ENCODE data around the gene JSRP1. TPM values are rescaled to one million over a fixed set of nuclear protein-coding genes. Genes with fewer than 3 reads are reported as not detected.

JSRP1 gene, protein sequence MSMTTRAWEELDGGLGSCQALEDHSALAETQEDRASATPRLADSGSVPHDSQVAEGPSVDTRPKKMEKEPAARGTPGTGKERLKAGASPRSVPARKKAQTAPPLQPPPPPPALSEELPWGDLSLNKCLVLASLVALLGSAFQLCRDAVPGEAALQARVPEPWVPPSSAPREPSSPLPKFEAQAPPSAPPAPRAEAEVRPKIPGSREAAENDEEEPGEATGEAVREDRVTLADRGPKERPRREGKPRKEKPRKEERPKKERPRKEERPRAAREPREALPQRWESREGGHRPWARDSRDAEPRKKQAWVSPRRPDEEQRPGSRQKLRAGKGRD
- under 1 TPM; 0.39 to 0.75 TPM for total RNA-seq

DNA sequence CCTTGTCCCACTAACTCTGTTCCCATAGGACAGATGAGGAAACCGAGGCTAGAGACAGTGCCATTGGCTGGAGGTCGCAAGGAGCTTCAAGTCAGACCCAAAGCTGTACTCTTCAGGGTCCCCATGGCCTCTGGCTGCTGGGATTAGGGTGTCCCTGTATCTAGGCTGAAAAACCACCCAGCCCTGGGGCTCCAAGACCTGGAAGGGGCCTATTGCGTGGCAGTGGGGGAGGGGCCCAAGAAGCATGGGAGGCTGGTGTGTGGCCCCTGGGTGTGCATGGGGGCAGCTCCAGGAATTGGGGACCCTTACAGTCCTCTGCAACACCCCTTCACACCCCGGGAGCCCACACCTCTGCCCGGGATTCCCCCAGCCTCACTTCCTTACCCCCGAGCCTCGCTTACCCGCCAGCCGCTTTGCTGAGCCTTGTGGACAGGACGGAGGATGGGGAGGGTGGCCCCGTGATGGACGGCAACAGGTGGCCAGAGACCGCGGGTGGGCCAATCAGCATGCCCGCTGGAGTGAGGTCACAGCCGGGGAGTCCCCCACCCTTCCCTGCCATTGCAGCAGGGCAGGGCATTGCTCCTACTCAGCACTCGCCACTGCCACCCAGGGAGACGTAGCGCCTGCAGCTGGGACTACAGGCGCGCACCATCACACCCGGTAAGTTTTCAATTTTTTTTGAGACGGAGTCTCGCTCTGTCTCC is at the start of gene JSRP1:
Gene JSRP1, minus strand, starts transcription at position 436 of the 704 bp plus-strand sequence. CDS start 1,103 bp downstream, outside the sequence.
- intact Hi-C loops (cut with DNase I, micrococcal nuclease) = no loop called here
- H3K4me1 Mint-ChIP-seq = peaks cover 39% of the 10 kb centered on the region
- ATAC-seq = no peak
- H3K4me3 Mint-ChIP-seq = no peak within 1 kb of the TSS
- no peaks in the 10 kb centered on the region for H3K36me3 Mint-ChIP-seq (ENCODE audit: low read depth)
- CTCF ChIA-PET = interaction anchor here (0.5 kb wide), 1 partner anchor 61 kb away, joined by 3 read pairs; no protein-coding TSS in a partner anchor
- POLR2A ChIA-PET = no interaction called here
- no peak within 1 kb of the TSS for H3K27ac Mint-ChIP-seq
- H3K9me3 Mint-ChIP-seq (ENCODE audit: low read depth) = no peaks in the 10 kb centered on the region
- DNase-seq = peak; percentile 45
- peaks cover 2% of the 10 kb centered on the region for H3K27me3 Mint-ChIP-seq

DNA sequence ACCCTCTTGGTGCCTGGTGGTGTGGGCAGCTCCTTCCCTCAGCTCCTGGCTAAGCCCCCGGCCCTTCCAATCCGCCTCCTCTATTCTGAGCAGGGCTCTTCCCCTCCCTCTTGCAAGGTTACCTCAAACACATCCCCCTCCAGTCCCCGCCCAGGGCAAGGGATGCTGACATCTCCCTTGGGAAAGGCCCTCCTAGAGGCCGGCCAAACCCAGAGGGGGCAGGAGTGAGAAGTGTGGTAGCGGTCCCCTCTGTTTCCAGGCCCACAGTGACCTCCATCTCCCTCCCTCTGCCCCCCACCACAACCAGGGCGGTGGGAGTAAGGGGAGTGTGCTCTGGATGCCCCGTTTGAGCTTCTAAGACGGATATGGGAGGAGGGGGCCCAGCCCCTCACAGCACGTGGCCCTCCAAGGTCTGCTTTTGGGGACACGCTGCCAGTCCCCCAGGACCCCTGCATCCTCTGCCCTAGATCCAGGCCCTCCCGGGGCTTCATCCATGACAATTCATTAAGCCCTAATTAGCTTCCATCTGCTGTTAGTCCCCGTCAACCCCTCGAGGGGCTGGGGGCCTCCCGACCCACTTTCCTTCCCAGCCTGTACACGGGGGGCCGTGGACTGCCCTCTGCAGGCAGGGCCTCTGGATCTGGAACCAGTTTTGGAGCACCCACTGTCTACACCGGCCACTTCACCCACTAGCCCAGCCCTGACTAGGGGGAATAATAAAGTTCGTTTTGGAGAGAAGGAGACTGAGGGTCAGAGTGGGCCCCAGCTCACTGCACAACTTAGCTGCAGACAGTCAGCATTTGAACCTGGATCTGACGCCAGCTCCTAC is 49.4 kb upstream of the JSRP1 start:
- H3K9me3 Mint-ChIP-seq (ENCODE audit: low read depth) = no peaks in the 10 kb centered on the region
- no peak for ATAC-seq
- intact Hi-C loops (cut with DNase I, micrococcal nuclease) = no loop called here

DNA sequence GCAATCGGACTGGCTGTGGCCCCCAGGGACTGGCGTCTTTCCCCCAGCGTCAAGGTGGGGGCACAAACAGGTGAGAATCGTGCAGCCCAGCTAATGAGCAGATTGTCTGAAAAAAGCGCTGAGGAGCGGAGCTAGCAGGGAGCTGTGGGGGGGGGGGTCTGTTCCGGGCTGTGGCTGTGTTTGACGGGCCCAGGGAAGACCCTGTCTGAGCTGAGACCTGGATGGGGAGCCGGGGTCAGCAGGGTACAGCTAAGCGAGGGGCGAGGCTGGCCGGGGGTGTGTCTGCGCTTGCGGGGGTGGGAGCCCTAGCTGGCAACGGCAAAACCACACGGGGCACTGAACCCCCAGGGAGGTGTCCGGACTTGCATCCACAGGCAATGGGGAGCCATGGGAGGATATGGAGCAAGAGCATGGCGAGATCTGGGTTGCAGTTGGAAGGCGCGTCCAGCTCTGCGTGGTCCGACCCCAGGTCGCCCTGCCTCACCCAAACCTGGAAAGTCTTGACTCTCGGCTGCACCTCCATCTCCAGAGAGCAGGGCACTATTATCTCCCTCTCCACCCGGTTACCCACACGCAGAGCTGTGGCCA is 47.1 kb upstream of the JSRP1 start:
- Mint-ChIP-seq H3K4me1 (peaks cover 6% of the 10 kb centered on the region), H3K4me3 (no peak overlapping the region), H3K9me3 (ENCODE audit: low read depth) (no peaks in the 10 kb centered on the region), H3K27me3 (peaks cover 30% of the 10 kb centered on the region), H3K36me3 (ENCODE audit: low read depth) (no peaks in the 10 kb centered on the region), H3K27ac (no peak overlapping the region)
- POLR2A ChIA-PET = interaction anchor here (0.5 kb wide), 1 partner anchor 64 kb away, joined by 4 read pairs; no protein-coding TSS in a partner anchor
- intact Hi-C loops (cut with DNase I, micrococcal nuclease) = no loop called here
- CTCF ChIA-PET = no interaction called here
- ATAC-seq = no peak
- no peak for DNase-seq

More for the DNA sequence above, 49.4 kb upstream of the JSRP1 start:
- no peak overlapping the region for H3K4me3 Mint-ChIP-seq
- DNase-seq = no peak
- ChIA-PET CTCF (interaction anchor here (0.8 kb wide), 1 partner anchor 13 kb away, joined by 3 read pairs; no protein-coding TSS in a partner anchor), POLR2A (interaction anchor here (0.6 to 1.1 kb wide), 3 partner anchors 47 to 118 kb away, joined by 3 to 13 read pairs (median 4); no protein-coding TSS in a partner anchor)
- H3K27ac Mint-ChIP-seq = no peak overlapping the region
- no peaks in the 10 kb centered on the region for H3K36me3 Mint-ChIP-seq (ENCODE audit: low read depth)
- H3K27me3 Mint-ChIP-seq = peaks cover 44% of the 10 kb centered on the region
- peaks cover 10% of the 10 kb centered on the region for H3K4me1 Mint-ChIP-seq

DNA sequence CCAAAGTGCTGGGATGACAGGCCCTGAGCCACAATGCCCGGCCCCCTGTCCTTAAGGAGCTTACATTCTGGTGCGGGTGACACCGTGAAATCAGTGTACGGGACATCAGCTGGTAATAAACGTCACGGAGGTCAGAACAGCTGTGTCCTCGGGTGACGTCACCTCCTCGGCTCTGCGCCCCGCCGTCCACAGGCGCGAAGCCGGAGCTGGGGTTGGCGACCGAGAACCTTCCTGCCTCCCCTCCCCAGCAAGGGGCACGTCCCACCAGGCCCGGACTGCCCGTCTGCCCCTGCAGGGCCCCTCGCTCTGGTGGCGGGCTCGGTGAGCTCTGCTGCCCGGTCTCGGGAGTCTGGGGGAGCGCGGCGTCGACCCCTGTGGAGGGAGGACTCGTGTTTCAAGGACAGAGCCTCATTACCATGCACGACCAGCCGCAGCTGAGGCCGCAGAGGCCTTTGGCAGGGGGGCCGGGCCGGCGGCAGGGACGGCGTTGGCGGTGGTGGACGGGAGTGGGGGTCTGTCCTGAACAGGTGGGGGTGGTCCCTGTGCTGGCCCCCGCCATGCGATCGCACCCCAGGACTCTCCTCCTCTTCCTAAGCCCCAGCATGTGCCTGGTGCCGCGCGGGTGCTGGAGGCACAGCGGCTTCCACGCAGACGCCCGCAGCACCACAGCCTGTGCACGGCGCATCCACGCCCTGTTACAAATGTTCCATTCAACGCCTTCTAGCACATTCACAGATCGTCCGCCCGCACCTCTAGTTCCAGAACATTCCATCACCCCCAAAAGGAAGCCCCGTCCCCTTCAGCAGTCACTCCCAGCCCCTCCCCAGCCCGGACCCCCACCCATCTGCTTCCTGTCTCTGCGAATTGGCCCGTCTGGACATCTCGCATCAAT is 46.3 kb upstream of the JSRP1 start:
- Mint-ChIP-seq H3K4me3 (no peak overlapping the region), H3K27me3 (peaks cover 28% of the 10 kb centered on the region), H3K27ac (no peak overlapping the region), H3K4me1 (peaks cover 5% of the 10 kb centered on the region), H3K36me3 (ENCODE audit: low read depth) (no peaks in the 10 kb centered on the region), H3K9me3 (ENCODE audit: low read depth) (no peaks in the 10 kb centered on the region)
- POLR2A ChIA-PET = no interaction called here
- intact Hi-C loops (cut with DNase I, micrococcal nuclease) = no loop called here
- ATAC-seq = no peak
- DNase-seq = no peak
- CTCF ChIA-PET = no interaction called here

DNA sequence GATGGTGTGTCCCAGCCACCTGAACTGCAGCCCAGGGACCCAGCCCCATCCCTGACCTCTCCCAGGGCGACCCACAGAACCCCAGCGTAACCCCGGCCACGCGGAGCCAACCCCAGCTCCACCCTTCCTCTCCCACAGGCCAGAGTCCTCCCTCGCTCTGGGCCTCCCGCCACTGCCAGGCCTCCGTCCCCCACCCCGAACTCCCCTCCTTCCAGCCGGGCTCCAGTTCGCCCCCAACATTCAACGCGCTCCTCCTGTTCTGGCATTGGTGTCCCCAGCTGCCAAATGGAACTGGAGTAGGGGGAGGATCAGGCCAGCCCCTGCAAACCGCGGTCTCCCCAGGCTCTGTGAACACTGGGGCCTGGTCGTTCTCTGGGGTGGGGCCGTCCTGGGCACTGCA is 44.3 kb upstream of the JSRP1 start:
- Mint-ChIP-seq H3K27ac (no peak overlapping the region), H3K9me3 (ENCODE audit: low read depth) (no peaks in the 10 kb centered on the region), H3K4me1 (peaks cover 5% of the 10 kb centered on the region), H3K36me3 (ENCODE audit: low read depth) (no peaks in the 10 kb centered on the region), H3K4me3 (no peak overlapping the region), H3K27me3 (peaks cover 18% of the 10 kb centered on the region)
- ChIA-PET POLR2A (no interaction called here), CTCF (no interaction called here)
- intact Hi-C loops (cut with DNase I, micrococcal nuclease) = no loop called here
- ATAC-seq (no peak), DNase-seq (no peak)

DNA sequence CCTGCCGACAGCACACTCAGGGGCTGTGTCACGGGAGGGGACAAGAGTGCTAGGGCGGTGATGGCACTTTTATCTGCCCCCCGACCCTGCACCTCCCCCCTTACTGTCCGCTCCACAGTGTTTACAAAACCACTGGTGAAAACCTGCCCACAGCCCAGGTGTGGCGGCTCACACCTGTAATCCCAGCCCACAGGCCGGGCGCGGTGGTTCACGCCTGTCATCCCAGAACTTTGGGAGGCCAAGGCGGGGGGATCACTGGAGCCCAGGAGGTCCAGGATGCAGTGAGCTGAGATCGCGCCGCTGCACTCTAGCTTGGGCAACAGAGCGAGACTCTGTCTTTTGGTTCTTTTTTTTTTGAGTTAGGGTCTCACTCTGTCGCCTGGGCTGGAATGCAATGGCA is 39.9 kb upstream of the JSRP1 start:
- ATAC-seq (no peak), DNase-seq (no peak)
- ChIA-PET CTCF (no interaction called here), POLR2A (no interaction called here)
- no peaks in the 10 kb centered on the region for H3K9me3 Mint-ChIP-seq (ENCODE audit: low read depth)
- intact Hi-C loops (cut with DNase I, micrococcal nuclease) = no loop called here
- H3K27ac Mint-ChIP-seq = no peak overlapping the region
- peaks cover 3% of the 10 kb centered on the region for H3K4me1 Mint-ChIP-seq
- H3K4me3 Mint-ChIP-seq = no peak overlapping the region
- peaks cover 2% of the 10 kb centered on the region for H3K36me3 Mint-ChIP-seq (ENCODE audit: low read depth)
- H3K27me3 Mint-ChIP-seq = no peaks in the 10 kb centered on the region

DNA sequence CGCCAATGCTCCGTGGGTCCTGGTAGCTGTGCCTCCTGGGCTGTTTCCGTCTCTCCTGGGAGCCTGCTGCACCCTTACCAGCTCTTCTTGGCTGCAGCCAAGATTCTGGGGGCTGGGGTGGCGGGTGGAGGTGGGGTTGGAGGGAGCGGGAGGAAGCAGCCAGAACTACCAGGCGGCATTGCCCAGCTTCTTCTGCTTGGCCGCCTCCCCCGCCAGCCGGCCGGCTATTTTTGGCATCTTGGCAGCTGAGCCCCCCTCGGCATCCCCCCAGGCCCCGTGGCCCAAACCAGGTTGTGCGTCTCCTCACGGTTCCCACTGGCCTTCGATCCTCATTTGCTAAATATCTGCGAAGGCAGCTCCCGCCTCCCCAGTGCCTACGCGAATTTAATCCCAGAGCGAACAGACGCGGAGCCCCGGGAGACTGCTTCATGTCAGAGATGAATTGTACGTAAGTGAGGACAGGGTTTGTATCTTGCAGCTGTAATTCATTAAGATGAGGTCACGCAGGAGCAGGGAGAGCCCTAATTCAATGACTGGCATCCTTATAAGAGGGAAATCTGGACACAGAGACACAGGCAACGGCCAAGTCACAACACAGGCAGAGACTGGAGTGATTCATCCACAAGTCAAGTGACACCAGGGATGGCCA is 38.6 kb upstream of the JSRP1 start:
- intact Hi-C loops (cut with DNase I, micrococcal nuclease) = no loop called here
- Mint-ChIP-seq H3K27ac (no peak overlapping the region), H3K4me3 (no peak overlapping the region), H3K4me1 (peaks cover 4% of the 10 kb centered on the region), H3K36me3 (ENCODE audit: low read depth) (peaks cover 2% of the 10 kb centered on the region), H3K9me3 (ENCODE audit: low read depth) (no peaks in the 10 kb centered on the region), H3K27me3 (no peaks in the 10 kb centered on the region)
- ChIA-PET POLR2A (interaction anchor here (0.6 kb wide), 1 partner anchor 333 kb away, joined by 3 read pairs; no protein-coding TSS in a partner anchor), CTCF (interaction anchor here (0.6 to 1.2 kb wide), 3 partner anchors 21 to 105 kb away, joined by 3 to 4 read pairs (median 3); no protein-coding TSS in a partner anchor)
- ATAC-seq = no peak
- DNase-seq = no peak

DNA sequence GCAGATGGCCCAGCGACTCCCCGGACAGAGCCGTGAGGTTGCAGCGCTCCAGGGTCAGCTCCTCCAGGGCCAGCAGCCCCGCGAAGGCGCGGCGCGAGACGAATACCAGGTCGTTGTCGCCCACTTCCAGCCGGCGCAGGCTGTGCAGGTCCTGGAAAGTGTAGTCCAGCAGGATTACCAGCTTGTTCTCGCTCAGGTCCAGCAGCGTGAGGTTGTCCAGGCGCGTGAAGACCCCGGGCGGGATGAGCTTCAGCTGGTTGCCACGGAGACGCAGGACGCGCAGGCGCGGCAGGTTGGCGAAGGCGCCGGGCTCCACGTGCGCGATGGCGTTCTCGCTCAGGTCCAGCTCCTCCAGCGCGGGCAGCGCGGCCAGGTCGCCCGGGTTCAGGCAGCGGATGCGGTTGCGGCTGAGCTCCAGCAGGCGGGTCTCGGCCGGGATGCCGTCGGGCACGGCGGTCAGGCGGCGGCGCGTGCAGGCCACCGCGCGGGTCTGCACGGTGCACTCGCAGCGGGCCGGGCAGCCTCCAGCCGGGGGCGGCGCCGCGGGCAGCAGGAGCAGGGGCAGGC is 35.1 kb upstream of the JSRP1 start:
- ChIA-PET POLR2A (no interaction called here), CTCF (no interaction called here)
- ATAC-seq (no peak), DNase-seq (no peak)
- peaks cover 2% of the 10 kb centered on the region for H3K36me3 Mint-ChIP-seq (ENCODE audit: low read depth)
- H3K4me1 Mint-ChIP-seq = peaks cover 17% of the 10 kb centered on the region
- no peak overlapping the region for H3K4me3 Mint-ChIP-seq
- intact Hi-C loops (cut with DNase I, micrococcal nuclease) = no loop called here
- no peaks in the 10 kb centered on the region for H3K9me3 Mint-ChIP-seq (ENCODE audit: low read depth)
- H3K27ac Mint-ChIP-seq = no peak overlapping the region
- H3K27me3 Mint-ChIP-seq = peaks cover 10% of the 10 kb centered on the region

DNA sequence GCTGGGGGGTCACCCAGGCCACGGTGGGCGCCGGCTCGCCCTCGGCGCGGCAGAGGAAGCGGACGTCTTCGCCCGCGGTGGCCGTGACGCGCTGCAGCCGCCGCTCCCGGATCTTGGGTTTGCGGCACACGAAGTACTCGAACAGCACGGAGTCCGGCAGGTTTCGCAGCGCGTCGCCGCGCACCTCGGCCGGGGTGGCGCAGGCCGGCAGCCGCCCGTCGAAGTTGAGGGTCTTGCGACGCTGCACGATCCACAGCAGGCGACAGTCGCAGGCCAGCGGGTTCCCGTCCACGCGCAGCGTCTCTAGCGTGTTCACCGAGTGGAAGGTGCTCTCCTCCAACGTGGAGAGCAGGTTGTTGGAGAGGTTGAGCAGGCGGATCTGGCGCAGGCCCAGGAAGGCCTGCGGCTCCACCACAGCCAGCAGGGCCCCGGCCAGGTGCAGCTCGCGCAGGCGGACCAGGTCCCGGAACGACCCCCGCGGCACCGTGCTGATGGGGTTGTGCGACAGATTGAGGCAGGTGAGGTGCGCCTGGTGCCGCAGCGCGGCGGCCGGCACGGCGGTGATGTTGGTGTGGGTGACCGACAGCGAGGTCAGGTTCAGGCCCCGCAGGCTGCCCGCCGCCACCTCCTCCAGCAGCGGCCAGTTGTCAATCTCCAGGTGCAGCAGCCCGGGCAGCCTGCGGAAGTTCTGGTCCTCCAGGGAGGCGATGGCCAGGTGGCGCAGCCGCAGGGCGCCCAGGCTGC is 34.4 kb upstream of the JSRP1 start:
- Mint-ChIP-seq H3K27me3 (peaks cover 10% of the 10 kb centered on the region), H3K36me3 (ENCODE audit: low read depth) (peaks cover 2% of the 10 kb centered on the region), H3K9me3 (ENCODE audit: low read depth) (no peaks in the 10 kb centered on the region), H3K4me1 (peaks cover 17% of the 10 kb centered on the region), H3K27ac (no peak overlapping the region), H3K4me3 (peak overlapping the region; percentile 44)
- POLR2A ChIA-PET = no interaction called here
- DNase-seq = peak; percentile 40
- CTCF ChIA-PET = no interaction called here
- ATAC-seq = no peak
- intact Hi-C loops (cut with DNase I, micrococcal nuclease) = loop anchor here in 1 of 2 experiments (1.0 kb wide), 1 partner anchor 37 kb away; no protein-coding TSS in a partner anchor
